ENCODE data around the gene FAM174C. TPM values are rescaled to one million over a fixed set of nuclear protein-coding genes. Genes with fewer than 3 reads are reported as not detected.
A peak's percentile ranks its signal among the peaks of the same experiment; 100 is the strongest.

FAM174C gene
- total RNA-seq, 2 experiments from 2014 or later, result 62.8 to 65.3 TPM

- H3K4me3 Mint-ChIP-seq, result peak within 1 kb of the TSS; percentile 87
- intact Hi-C loops (cut with micrococcal nuclease), result loop anchor here (1.0 to 5.0 kb wide), 5 partner anchors 8 to 607 kb away; partner anchors contain the start of genes PTBP1, RNF126 and STK11
- H3K36me3 Mint-ChIP-seq (ENCODE audit: low read depth), result peaks cover 44% of the 10 kb centered on the region
- peak within 1 kb of the TSS; percentile 83 for H3K27ac Mint-ChIP-seq
- H3K4me1 Mint-ChIP-seq (ENCODE audit: low read depth), result peaks cover 64% of the 10 kb centered on the region
- no peaks in the 10 kb centered on the region for H3K9me3 Mint-ChIP-seq
- no peaks in the 10 kb centered on the region for H3K27me3 Mint-ChIP-seq (ENCODE audit: low read depth)
- CTCF ChIA-PET, result interaction anchor here (0.5 to 11.1 kb wide), 3 partner anchors 10 to 151 kb away, joined by 3 to 233 read pairs (median 6); partner anchors contain the start of gene ATP5F1D
- peak; percentile 99 for DNase-seq
Observed at GRCh38 chr19:1269065-1269477, 6.3 kb upstream of the FAM174C start, which contains the start of gene CIRBP. TSS of gene CIRBP (plus strand) at chr19:1269332. CDS start at chr19:1270934, 1,602 bp downstream.

GRCh38 chr19:1269478-1270212 lies 5.7 kb upstream of the FAM174C start:
- H3K4me3 Mint-ChIP-seq, result peak overlapping the region; percentile 87
- H3K27me3 Mint-ChIP-seq (ENCODE audit: low read depth), result no peaks in the 10 kb centered on the region
- peaks cover 46% of the 10 kb centered on the region for H3K36me3 Mint-ChIP-seq (ENCODE audit: low read depth)
- intact Hi-C loops (cut with micrococcal nuclease), result loop anchor here (1.0 to 10.0 kb wide), 6 partner anchors 8 to 607 kb away; partner anchors contain the start of genes MBD3, PTBP1, RNF126 and STK11
- H3K27ac Mint-ChIP-seq, result peak overlapping the region; percentile 83
- CTCF ChIA-PET, result interaction anchor here (0.5 to 11.1 kb wide), 2 partner anchors 26 to 151 kb away, joined by 6 to 233 read pairs; partner anchors contain the start of gene ATP5F1D
- H3K4me1 Mint-ChIP-seq (ENCODE audit: low read depth), result peaks cover 68% of the 10 kb centered on the region
- H3K9me3 Mint-ChIP-seq, result no peaks in the 10 kb centered on the region
- DNase-seq, result peak; percentile 89

- CTCF ChIA-PET, result no interaction called here
- intact Hi-C loops (cut with micrococcal nuclease), result loop anchor here (10.0 kb wide), 1 partner anchor 324 kb away; the partner anchor contains the start of gene MBD3
Observed at GRCh38 chr19:1270213-1270853, 5.0 kb upstream of the FAM174C start.

GRCh38 chr19:1270854-1271527 lies 4.3 kb upstream of the FAM174C start:
- H3K36me3 Mint-ChIP-seq (ENCODE audit: low read depth), result peaks cover 42% of the 10 kb centered on the region
- peaks cover 60% of the 10 kb centered on the region for H3K4me1 Mint-ChIP-seq (ENCODE audit: low read depth)
- H3K9me3 Mint-ChIP-seq, result no peaks in the 10 kb centered on the region
- CTCF ChIA-PET, result interaction anchor here (3.7 kb wide), 1 partner anchor 27 kb away, joined by 25 read pairs; no protein-coding TSS in a partner anchor
- H3K4me3 Mint-ChIP-seq, result peak overlapping the region; percentile 87
- intact Hi-C loops (cut with micrococcal nuclease), result loop anchor here (10.0 kb wide), 1 partner anchor 324 kb away; the partner anchor contains the start of gene MBD3
- H3K27me3 Mint-ChIP-seq (ENCODE audit: low read depth), result no peaks in the 10 kb centered on the region
- no peak for DNase-seq
- H3K27ac Mint-ChIP-seq, result peak overlapping the region; percentile 83

More at GRCh38 chr19:1270213-1270853, 5.0 kb upstream of the FAM174C start:
- DNase-seq, result no peak
- Mint-ChIP-seq H3K36me3 (ENCODE audit: low read depth) (peaks cover 43% of the 10 kb centered on the region), H3K4me1 (ENCODE audit: low read depth) (peaks cover 65% of the 10 kb centered on the region), H3K27ac (peak overlapping the region; percentile 83), H3K9me3 (no peaks in the 10 kb centered on the region), H3K27me3 (ENCODE audit: low read depth) (no peaks in the 10 kb centered on the region), H3K4me3 (peak overlapping the region; percentile 87)

- Mint-ChIP-seq H3K9me3 (no peaks in the 10 kb centered on the region), H3K27ac (peak overlapping the region; percentile 83), H3K27me3 (ENCODE audit: low read depth) (no peaks in the 10 kb centered on the region), H3K36me3 (ENCODE audit: low read depth) (peaks cover 46% of the 10 kb centered on the region), H3K4me3 (peak overlapping the region; percentile 87), H3K4me1 (ENCODE audit: low read depth) (peaks cover 61% of the 10 kb centered on the region)
- intact Hi-C loops (cut with micrococcal nuclease), result loop anchor here (10.0 kb wide), 1 partner anchor 323 kb away; the partner anchor contains the start of gene MBD3
- DNase-seq, result no peak
- CTCF ChIA-PET, result interaction anchor here (3.7 kb wide), 1 partner anchor 28 kb away, joined by 25 read pairs; no protein-coding TSS in a partner anchor
Observed at GRCh38 chr19:1271528-1272422, 3.6 kb upstream of the FAM174C start.

- H3K4me1 Mint-ChIP-seq (ENCODE audit: low read depth), result peaks cover 59% of the 10 kb centered on the region
- H3K36me3 Mint-ChIP-seq (ENCODE audit: low read depth), result peaks cover 48% of the 10 kb centered on the region
- H3K27ac Mint-ChIP-seq, result peak overlapping the region; percentile 70
- CTCF ChIA-PET, result interaction anchor here (3.7 kb wide), 1 partner anchor 29 kb away, joined by 25 read pairs; no protein-coding TSS in a partner anchor
- no peaks in the 10 kb centered on the region for H3K9me3 Mint-ChIP-seq
- intact Hi-C loops (cut with micrococcal nuclease), result loop anchor here (10.0 kb wide), 1 partner anchor 322 kb away; the partner anchor contains the start of gene MBD3
- H3K27me3 Mint-ChIP-seq (ENCODE audit: low read depth), result no peaks in the 10 kb centered on the region
- no peak for DNase-seq
- H3K4me3 Mint-ChIP-seq, result peak overlapping the region; percentile 32
Observed at GRCh38 chr19:1272423-1273262, 2.7 kb upstream of the FAM174C start.

GRCh38 chr19:1273263-1274041 lies 1.9 kb upstream of the FAM174C start:
- Mint-ChIP-seq H3K4me1 (ENCODE audit: low read depth) (peaks cover 57% of the 10 kb centered on the region), H3K27ac (peak overlapping the region; percentile 70), H3K9me3 (no peaks in the 10 kb centered on the region), H3K27me3 (ENCODE audit: low read depth) (no peaks in the 10 kb centered on the region), H3K36me3 (ENCODE audit: low read depth) (peaks cover 53% of the 10 kb centered on the region), H3K4me3 (peak overlapping the region; percentile 42)
- intact Hi-C loops (cut with micrococcal nuclease), result loop anchor here (10.0 kb wide), 1 partner anchor 321 kb away; the partner anchor contains the start of gene MBD3
- DNase-seq, result no peak
- CTCF ChIA-PET, result interaction anchor here (3.7 kb wide), 1 partner anchor 29 kb away, joined by 25 read pairs; no protein-coding TSS in a partner anchor

GRCh38 chr19:1274081-1274851 lies 1.1 kb upstream of the FAM174C start:
- Mint-ChIP-seq H3K27me3 (ENCODE audit: low read depth) (no peaks in the 10 kb centered on the region), H3K4me3 (peak overlapping the region; percentile 71), H3K36me3 (ENCODE audit: low read depth) (peaks cover 59% of the 10 kb centered on the region), H3K27ac (peak overlapping the region; percentile 73), H3K9me3 (no peaks in the 10 kb centered on the region), H3K4me1 (ENCODE audit: low read depth) (peaks cover 53% of the 10 kb centered on the region)
- intact Hi-C loops (cut with micrococcal nuclease), result loop anchor here (10.0 kb wide), 1 partner anchor 321 kb away; the partner anchor contains the start of gene MBD3
- CTCF ChIA-PET, result interaction anchor here (3.7 kb wide), 1 partner anchor 30 kb away, joined by 25 read pairs; no protein-coding TSS in a partner anchor
- no peak for DNase-seq

GRCh38 chr19:1274852-1275259 lies 474 bp upstream of the FAM174C start:
- intact Hi-C loops (cut with micrococcal nuclease), result loop anchor here (1.0 to 10.0 kb wide), 6 partner anchors 82 to 320 kb away; partner anchors contain the start of genes ADAMTSL5, DAZAP1, MBD3 and NDUFS7
- peaks cover 57% of the 10 kb centered on the region for H3K4me1 Mint-ChIP-seq (ENCODE audit: low read depth)
- no peak for DNase-seq
- peak overlapping the region; percentile 71 for H3K4me3 Mint-ChIP-seq
- no peaks in the 10 kb centered on the region for H3K27me3 Mint-ChIP-seq (ENCODE audit: low read depth)
- CTCF ChIA-PET, result interaction anchor here (0.9 to 1.6 kb wide), 2 partner anchors 8 to 31 kb away, joined by 4 to 8 read pairs; no protein-coding TSS in a partner anchor
- H3K27ac Mint-ChIP-seq, result peak overlapping the region; percentile 73
- no peaks in the 10 kb centered on the region for H3K9me3 Mint-ChIP-seq
- peaks cover 61% of the 10 kb centered on the region for H3K36me3 Mint-ChIP-seq (ENCODE audit: low read depth)
